Coronary artery (tissue), 2 donors: ENCODE data around the gene ZNF99.

ENCODE experiments used
- DNase-seq: peaks from one replicate; pipeline ENCODE4 v3.0.0-alpha.2; 2017; ENCODE audit warnings: low spot score
- H3K27ac ChIP-seq, 2 donors: fragments of 200-600 bp; sonication (generic); one replicate each; pipeline ENCODE4 v1.5.1; 2016 to 2019
- H3K4me3 ChIP-seq: fragments of 200-600 bp; sonication (generic); 2 replicates; pipeline ENCODE4 v1.5.1; 2016; ENCODE audit warnings: mild to moderate bottlenecking, moderate library complexity
- CTCF ChIP-seq: fragments of 200-600 bp; sonication (generic); IDR thresholded peaks from one replicate; pipeline ENCODE4 v1.5.1; 2019; ENCODE audit warnings: antibody characterized with exemption

Gene ZNF99

GRCh38 chr19:22783651-22784410, at the start of gene ZNF99:
Gene ZNF99, minus strand, starts transcription at chr19:22784151. Its CDS starts 135 bp downstream, at chr19:22784016.
- Histone ChIP-seq H3K27ac (peak within 1 kb of the TSS in 1 of 2 donors; percentile 11), H3K4me3 (peak within 1 kb of the TSS; percentile 65)
- peak; percentile 78 for DNase-seq
- TF ChIP-seq CTCF: no peak

GRCh38 chr19:22832031-22832762, 48.2 kb upstream of the ZNF99 start, which contains the start of gene ZNF723:
Gene ZNF723, plus strand, starts transcription at chr19:22832291. Its CDS starts 89 bp downstream, at chr19:22832380.
- no peak for DNase-seq
- H3K27ac ChIP-seq: no peak within 1 kb of the TSS
- H3K4me3 ChIP-seq: no peak within 1 kb of the TSS
- TF ChIP-seq CTCF: no peak

GRCh38 chr19:22831211-22831610, 47.3 kb upstream of the ZNF99 start:
- H3K27ac ChIP-seq: no peak overlapping the region
- no peak for DNase-seq
- no peak for TF ChIP-seq CTCF
- H3K4me3 ChIP-seq: no peak overlapping the region

GRCh38 chr19:22814124-22814523, 30.2 kb upstream of the ZNF99 start:
- TF ChIP-seq CTCF: no peak
- DNase-seq: no peak
- no peak overlapping the region for H3K4me3 ChIP-seq
- H3K27ac ChIP-seq: no peak overlapping the region

- no peak for TF ChIP-seq CTCF
- DNase-seq: no peak
Observed at GRCh38 chr19:22807061-22807835, 23.3 kb upstream of the ZNF99 start.

GRCh38 chr19:22806418-22806817, 22.5 kb upstream of the ZNF99 start:
- Histone ChIP-seq H3K27ac (no peak overlapping the region), H3K4me3 (no peak overlapping the region)
- no peak for DNase-seq
- TF ChIP-seq CTCF: no peak

More at GRCh38 chr19:22807061-22807835, 23.3 kb upstream of the ZNF99 start:
- peak overlapping the region; percentile 25 for H3K4me3 ChIP-seq
- no peak overlapping the region for H3K27ac ChIP-seq
